Sciatic nerve (tissue), 2 donors: ENCODE measurements around the gene CYP2R1. TPM values are rescaled to one million over a fixed set of nuclear protein-coding genes. Genes with fewer than 3 reads are reported as not detected.

Source experiments
- ATAC-seq: fragments of 200-7000 bp; cut with Tn5 transposase; one replicate; pipeline ENCODE4 v1.9.1; 2020; ENCODE audit warnings: mild to moderate bottlenecking, moderate library complexity
- DNase-seq: peaks from one replicate; pipeline ENCODE4 v3.0.0-alpha.2; 2020; ENCODE audit warnings: low spot score
- intact Hi-C: fragments of 100-400 bp; cut with DNase I; formaldehyde crosslinking; loops from one replicate; pipeline ENCODE4 v1.14.2; 2022
- total RNA-seq: library from RNA; stranded (reverse); fragmentation: NEBNext Ultra II Directional; extraction: Animal tissue kit (Norgen Biotek cat#: 25700); gene quantifications from one replicate; pipeline ENCODE4 v1.2.1, GENCODE V29; 2021
- donor health status: DM: no; HTN: no; CAD: no.
- donor health status: DM: no; HTN: no; CAD: no.

Gene CYP2R1
- total RNA-seq, 1 donor from 2014 or later: 14.3 TPM

DNA sequence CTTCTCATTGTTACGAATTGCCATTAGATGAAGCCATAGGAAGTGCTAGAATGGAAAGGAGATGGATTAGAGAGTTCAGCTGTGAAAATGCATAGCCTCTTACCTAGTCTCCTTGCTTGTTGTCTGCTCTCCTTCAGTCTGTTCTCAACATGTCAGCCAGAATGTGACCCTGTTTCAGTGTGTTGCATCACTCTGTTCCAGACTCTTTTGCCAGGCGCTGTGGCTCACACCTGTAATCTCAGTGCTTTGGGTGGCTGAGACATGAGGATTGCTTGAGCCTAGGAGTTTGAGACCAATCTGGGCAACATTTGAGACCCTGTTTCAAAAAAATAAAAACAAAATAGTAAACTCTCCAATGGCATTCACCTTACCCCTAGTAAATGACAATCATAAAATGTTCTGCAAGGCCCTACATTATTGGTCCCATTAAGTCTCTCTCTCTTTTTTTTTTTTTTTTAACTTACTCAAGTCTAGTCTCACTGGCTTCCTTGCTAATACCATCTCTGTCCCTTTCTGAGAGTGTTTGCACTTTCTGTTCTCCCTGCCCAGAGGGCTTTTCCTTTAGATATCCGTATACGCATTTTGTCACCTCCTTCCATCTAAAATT is 39.4 kb downstream of the CYP2R1 start:
- no peak for ATAC-seq

DNA sequence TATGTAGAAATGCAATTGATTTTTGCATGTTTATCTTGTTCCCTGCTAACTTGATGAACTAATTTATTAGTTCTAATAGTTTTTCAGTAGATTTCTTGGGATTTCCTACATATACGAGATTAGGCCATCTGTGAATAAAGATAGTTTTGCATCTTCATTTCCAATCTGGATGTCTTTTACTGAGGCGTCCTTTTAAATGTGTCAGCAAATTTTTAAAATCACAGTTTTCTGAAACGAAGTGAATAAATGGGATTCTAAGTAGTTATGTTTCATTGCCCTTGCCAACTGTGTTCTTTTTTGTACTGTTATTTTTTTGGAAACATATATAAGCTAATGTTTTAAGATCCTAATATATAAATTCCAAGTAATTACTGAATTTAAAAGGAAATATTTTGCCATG is 50.0 kb downstream of the CYP2R1 start:
- ATAC-seq (no peak), DNase-seq (no peak)
- intact Hi-C loops: no loop called here

More for the DNA sequence above, 39.4 kb downstream of the CYP2R1 start:
- no peak for DNase-seq
- intact Hi-C loops: no loop called here

DNA sequence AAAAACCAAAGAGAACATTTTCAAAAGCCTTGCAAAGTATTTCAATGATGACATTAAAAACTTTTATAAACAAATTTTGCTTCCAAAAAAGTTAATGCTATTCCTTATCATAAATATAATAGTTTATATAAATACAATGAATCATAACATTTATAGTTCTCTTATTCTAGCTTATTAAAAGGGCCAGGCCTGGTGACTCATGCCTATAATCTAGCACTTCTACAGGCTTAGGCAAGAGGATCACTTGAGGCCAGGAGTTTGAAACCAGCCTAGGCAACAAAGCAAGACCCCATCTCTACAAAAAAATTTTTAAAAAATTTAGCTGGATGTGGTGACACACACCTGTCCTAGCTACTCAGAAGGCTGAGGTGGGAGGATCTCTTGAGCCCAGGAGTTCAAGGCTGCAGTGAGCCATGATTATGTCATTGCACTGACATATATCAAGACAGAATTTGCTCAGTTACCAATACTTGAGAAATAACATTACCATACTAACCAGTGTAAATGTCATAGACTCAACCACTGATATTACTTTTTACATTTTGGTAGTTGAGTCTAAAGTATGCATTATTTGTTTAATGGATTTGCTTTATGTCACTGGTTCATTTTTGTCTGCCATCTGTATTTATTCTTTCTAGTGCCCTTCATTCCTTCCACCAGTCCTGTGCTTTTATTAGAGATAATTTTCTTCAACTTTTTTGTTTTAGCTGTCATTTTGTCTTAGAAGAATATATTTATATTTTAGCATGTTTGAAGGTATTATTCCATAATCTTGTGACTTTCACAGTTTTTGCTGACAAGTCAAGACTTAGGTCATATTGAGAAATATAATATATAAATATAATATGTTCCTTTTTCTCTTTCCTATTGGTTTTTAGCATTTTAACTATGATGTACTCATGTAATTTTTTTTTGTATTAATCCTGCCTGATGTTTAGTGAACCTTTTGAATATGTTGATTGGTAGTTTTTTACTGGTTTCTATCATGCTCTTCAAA is 56.2 kb downstream of the CYP2R1 start:
- DNase-seq (no peak), ATAC-seq (no peak)
- intact Hi-C loops: no loop called here

Other genes starting within 250 kb of the CYP2R1 start
- gene PDE3B, start 248.4 kb downstream of the CYP2R1 start, total RNA-seq: 7.8 TPM
- gene CALCA, start 80.1 kb upstream of the CYP2R1 start, total RNA-seq: 0.67 TPM
- not detected for gene CALCB, start 181.4 kb upstream of the CYP2R1 start, total RNA-seq
- gene INSC, start 222.7 kb upstream of the CYP2R1 start, total RNA-seq: 8.3 TPM